ENCODE results near the gene INTS1.

Gene INTS1

GRCh38 chr7:1486571-1486970 is 17.6 kb downstream of the INTS1 start:
- no peak overlapping the region for H3K4me3 ChIP-seq (ENCODE audit: low read depth, low read length)
- no peak for TF ChIP-seq CTCF (IDR thresholded peaks at IDR 0.05; ENCODE audit: low read depth, low read length)
- DNase-seq (ENCODE audit: low read depth, low spot score), result no peak
- in situ Hi-C loops (cut with HindIII; ENCODE audit: low sequenced_read_pairs), result no loop called here

GRCh38 chr7:1485156-1485555 is 19.0 kb downstream of the INTS1 start:
- DNase-seq (ENCODE audit: low read depth, low spot score), result no peak
- no peak overlapping the region for H3K4me3 ChIP-seq (ENCODE audit: low read depth, low read length)
- in situ Hi-C loops (cut with HindIII; ENCODE audit: low sequenced_read_pairs), result no loop called here
- no peak for TF ChIP-seq CTCF (IDR thresholded peaks at IDR 0.05; ENCODE audit: low read depth, low read length)

GRCh38 chr7:1484569-1484968 is 19.6 kb downstream of the INTS1 start:
- TF ChIP-seq CTCF (IDR thresholded peaks at IDR 0.05; ENCODE audit: low read depth, low read length), result no peak
- in situ Hi-C loops (cut with HindIII; ENCODE audit: low sequenced_read_pairs), result no loop called here
- no peak for DNase-seq (ENCODE audit: low read depth, low spot score)
- no peak overlapping the region for H3K4me3 ChIP-seq (ENCODE audit: low read depth, low read length)

GRCh38 chr7:1483536-1484505 is 20.4 kb downstream of the INTS1 start:
- DNase-seq (ENCODE audit: low read depth, low spot score), result no peak
- no peak for TF ChIP-seq CTCF (IDR thresholded peaks at IDR 0.05; ENCODE audit: low read depth, low read length)
- no peak overlapping the region for H3K4me3 ChIP-seq (ENCODE audit: low read depth, low read length)
- in situ Hi-C loops (cut with HindIII; ENCODE audit: low sequenced_read_pairs), result no loop called here

- H3K4me3 ChIP-seq (ENCODE audit: low read depth, low read length), result no peak overlapping the region
- in situ Hi-C loops (cut with HindIII; ENCODE audit: low sequenced_read_pairs), result no loop called here
- TF ChIP-seq CTCF (IDR thresholded peaks at IDR 0.05; ENCODE audit: low read depth, low read length), result no peak
- no peak for DNase-seq (ENCODE audit: low read depth, low spot score)
Observed at GRCh38 chr7:1483079-1483478, 21.1 kb downstream of the INTS1 start.

- TF ChIP-seq CTCF (IDR thresholded peaks at IDR 0.05; ENCODE audit: low read depth, low read length), result no peak
- DNase-seq (ENCODE audit: low read depth, low spot score), result no peak
- no peak overlapping the region for H3K4me3 ChIP-seq (ENCODE audit: low read depth, low read length)
- in situ Hi-C loops (cut with HindIII; ENCODE audit: low sequenced_read_pairs), result no loop called here
Observed at GRCh38 chr7:1481300-1481699, 22.9 kb downstream of the INTS1 start.

Measured in astrocyte of the spinal cord (primary cell).